CD1c-positive myeloid dendritic cell (primary cell): ENCODE results near the gene CT45A3.
A peak's percentile ranks its signal among the peaks of the same experiment; 100 is the strongest.
"Not testable (repeated sequence)": the region's sequence is repeated elsewhere in the genome, so short reads cannot be mapped to it uniquely, and the experiment has no call there.

Experiments
- DNase-seq: peaks from one replicate; pipeline ENCODE4 v3.0.0-alpha.2; 2016; ENCODE audit errors: extremely low spot score

Gene CT45A3, protein sequence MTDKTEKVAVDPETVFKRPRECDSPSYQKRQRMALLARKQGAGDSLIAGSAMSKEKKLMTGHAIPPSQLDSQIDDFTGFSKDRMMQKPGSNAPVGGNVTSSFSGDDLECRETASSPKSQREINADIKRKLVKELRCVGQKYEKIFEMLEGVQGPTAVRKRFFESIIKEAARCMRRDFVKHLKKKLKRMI

DNA sequence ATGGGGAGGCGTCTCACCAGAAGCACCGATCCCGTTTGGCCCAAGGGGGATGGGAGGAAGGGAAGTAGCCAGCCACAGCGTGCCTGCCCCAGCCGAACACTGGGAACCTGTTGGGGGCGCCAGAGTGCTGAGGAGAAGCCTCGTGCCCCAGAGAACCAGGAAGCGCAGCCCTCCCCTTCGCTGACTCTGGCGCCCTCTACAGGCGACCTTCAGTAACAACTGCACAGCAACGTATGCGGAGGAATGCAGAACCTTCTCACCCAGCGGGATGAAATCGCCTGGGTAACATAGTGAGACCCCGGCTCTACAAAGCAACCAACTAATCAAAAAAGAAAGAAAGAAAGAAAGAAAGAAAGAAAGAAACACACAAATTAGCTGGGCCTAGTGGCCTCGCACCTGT lies at the start of gene CT45A3:
TSS of gene CT45A3 (minus strand) at position 101 of the 400 bp plus-strand sequence. CDS start 3,747 bp downstream, outside the sequence.
- not testable (repeated sequence) for DNase-seq

DNA sequence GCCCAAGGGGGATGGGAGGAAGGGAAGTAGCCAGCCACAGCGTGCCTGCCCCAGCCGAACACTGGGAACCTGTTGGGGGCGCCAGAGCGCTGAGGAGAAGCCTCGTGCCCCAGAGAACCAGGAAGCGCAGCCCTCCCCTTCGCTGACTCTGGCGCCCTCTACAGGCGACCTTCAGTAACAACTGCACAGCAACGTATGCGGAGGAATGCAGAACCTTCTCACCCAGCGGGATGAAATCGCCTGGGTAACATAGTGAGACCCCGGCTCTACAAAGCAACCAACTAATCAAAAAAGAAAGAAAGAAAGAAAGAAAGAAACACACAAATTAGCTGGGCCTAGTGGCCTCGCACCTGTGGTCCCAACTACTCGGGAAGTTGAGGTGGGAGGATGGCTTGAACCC lies 34.7 kb upstream of the CT45A3 start, which contains the start of gene CT45A6:
TSS of gene CT45A6 (minus strand) at position 101 of the 400 bp plus-strand sequence. CDS start 3,794 bp downstream, outside the sequence.
- not testable (repeated sequence) for DNase-seq

DNA sequence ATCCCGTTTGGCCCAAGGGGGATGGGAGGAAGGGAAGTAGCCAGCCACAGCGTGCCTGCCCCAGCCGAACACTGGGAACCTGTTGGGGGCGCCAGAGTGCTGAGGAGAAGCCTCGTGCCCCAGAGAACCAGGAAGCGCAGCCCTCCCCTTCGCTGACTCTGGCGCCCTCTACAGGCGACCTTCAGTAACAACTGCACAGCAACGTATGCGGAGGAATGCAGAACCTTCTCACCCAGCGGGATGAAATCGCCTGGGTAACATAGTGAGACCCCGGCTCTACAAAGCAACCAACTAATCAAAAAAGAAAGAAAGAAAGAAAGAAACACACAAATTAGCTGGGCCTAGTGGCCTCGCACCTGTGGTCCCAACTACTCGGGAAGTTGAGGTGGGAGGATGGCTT lies 17.4 kb upstream of the CT45A3 start, which contains the start of gene CT45A5:
TSS of gene CT45A5 (minus strand) at position 101 of the 400 bp plus-strand sequence. CDS start 3,774 bp downstream, outside the sequence.
- not testable (repeated sequence) for DNase-seq

DNA sequence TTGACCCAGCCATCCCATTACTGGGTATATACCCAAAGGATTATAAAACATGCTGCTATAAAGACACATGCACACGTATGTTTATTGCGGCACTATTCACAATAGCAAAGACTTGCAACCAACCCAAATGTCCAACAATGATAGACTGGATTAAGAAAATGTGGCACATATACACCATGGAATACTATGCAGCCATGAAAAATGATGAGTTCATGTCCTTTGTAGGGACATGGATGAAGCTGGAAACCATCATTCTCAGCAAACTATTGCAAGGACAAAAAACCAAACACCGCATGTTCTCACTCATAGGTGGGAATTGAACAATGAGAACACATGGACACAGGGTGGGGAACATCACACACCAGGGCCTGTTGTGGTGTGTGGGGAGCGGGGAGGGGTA lies 23.3 kb downstream of the CT45A3 start:
- DNase-seq: not testable (repeated sequence)

DNA sequence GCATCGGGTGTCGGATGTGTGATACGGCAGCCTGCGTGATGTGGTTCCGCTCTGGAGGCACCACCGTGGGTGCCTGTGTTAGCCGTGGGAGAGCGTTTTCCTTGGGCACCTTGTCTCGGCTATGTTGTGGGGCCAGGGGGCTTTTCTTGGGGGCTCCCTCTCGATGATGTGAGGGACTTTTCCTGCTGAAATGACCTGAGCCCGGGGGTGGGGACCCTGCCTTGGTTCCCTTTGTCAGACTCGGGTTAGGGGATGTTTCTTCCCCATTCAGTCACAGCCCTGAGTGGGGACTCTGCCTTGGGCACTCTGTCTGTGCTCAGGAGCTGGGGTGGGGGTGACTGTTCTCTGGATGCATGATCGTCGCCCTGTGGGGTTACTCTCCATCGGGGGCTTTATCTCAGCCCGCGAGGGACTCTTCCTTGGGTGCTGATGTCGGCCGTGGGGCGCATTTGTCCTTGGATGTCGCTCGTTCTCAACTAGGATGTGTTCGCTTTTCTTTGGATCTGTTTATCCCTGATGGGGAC lies 26.7 kb downstream of the CT45A3 start:
- no peak for DNase-seq

DNA sequence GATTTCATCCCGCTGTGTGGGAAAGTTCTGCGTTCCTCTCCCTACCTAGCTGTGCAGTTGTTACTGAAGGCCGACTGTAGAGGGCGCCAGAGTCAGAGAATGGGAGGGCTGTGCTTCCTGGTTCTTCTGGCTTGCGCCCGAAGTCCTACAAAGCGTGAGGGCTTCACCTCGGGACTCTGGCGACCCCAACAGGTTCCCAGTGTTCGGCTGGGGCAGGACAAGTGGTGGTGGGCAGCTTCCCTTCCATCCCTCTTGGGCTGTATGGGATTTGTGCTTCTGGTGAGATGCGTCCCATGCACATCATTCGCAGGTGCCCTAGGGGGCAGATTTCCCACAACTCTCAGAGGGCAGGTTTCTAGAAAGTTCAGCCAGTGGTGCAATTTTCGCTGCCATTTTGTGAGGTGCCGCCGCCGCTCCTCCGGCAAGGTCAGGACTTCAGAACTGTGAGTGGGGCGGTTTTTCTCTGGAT lies 27.3 kb downstream of the CT45A3 start:
- DNase-seq: peak; percentile 59

DNA sequence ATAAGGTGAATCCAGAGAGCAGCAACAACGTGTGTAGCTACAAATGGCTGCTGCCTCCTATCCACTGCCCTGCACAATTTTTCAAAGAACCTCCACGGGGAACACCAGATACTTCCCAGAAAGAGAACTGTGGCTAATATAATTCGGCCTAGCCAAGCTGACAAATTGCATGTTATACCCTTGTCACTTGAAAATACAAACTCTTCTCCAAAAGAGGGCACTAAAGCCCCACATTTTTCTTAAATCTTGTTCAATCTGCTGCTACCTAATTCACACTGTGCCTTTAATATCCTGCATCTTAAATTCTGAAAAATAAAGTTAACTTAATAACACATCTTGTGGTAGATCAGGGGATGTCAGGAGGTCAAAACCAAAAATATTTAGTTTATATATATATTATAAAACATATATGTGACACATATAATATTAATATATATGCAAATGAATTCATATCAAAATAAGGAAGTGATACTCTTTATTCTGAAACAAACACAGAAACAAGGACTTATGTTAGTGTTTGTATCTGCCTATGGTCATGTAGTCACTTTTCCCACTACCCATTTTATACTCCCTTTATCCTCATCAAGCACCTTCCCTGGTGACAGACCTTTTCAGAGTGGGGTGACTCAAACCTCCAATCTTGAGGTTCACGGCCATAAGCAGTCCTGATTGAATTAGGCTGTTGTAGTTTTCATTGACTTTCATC lies 30.5 kb downstream of the CT45A3 start:
- no peak for DNase-seq

DNA sequence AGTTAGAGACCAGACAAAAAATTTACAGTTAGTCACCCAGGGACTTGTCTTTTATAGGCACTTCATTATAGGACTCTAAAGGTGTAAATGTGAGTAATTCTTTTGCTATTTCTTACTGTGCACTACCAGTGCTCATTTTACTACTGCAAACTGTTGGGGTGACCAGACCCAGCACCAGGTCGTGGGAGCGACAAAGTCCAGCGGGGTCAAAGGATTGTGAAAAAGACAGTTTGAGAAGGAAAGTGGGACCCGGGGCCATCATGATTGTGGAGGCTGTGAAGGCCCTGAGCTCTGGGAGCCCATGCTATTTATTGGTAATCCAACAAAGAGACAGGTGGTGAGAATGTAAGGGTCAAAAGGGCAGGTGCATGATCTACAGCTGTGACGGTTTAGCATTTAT lies 33.3 kb downstream of the CT45A3 start:
- not testable (repeated sequence) for DNase-seq

DNA sequence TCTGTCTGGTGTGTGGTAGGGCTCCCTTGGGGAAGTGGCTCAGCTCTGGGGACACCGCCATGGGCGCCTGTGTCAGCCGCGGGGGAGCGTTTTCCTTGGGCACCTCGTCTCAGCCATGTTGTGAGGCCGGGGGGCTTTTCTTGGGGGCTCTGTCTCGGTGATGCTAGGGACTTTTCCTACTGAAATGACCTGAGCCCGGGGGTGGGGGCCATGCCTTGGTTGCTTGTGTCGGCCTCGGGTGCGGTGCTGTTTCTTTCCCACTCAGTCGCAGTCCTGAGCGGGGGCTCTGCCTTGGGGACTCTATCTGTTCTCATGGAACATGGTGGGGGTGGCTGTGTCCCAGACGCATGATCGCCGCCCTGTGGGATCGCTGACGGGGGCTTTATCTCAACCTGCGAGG lies 54.2 kb downstream of the CT45A3 start:
- DNase-seq: no peak

DNA sequence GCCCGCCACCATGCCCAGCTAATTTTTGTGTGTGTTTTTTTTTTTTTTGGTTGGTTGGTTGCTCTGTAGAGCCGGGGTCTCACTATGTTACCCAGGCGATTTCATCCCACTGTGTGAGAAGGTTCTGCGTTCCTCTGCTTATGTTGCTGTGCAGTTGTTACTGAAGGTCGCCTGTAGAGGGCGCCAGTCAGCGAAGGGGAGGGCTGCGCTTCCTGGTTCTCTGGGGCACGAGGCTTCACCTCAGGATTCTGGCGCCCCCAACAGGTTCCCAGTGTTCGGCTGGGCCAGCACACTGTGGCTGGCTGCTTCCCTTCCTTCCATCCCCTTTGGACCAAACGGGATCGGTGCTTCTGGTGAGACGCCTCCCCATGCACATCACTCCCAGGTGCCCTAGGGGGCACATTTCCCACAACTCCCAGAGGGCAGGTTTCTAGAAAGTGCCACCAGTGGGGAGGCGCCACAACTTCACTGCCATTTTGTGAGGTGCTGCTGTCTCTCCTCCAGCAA lies 54.8 kb downstream of the CT45A3 start, which contains the start of gene CT45A1:
TSS of gene CT45A1 (plus strand) at position 457 of the 507 bp plus-strand sequence. CDS start 5,302 bp downstream, outside the sequence.
- DNase-seq: peak; percentile 1
